AG04450 (cell line): Measurements from ENCODE around the gene RPS6KB2. TPM values are rescaled to one million over a fixed set of nuclear protein-coding genes. Genes with fewer than 3 reads are reported as not detected.
A peak's percentile ranks its signal among the peaks of the same experiment; 100 is the strongest.

Source experiments
- CTCF ChIA-PET: fragments of 300-600, 350-600 bp; formaldehyde crosslinking; extraction: SDS; loops from one replicate; lab custom pipeline; 2022; ENCODE audit warnings: antibody characterized with exemption, inconsistent platforms; lab: Charles Lee
- POLR2A ChIA-PET: fragments of 350-600 bp; formaldehyde crosslinking; extraction: SDS; loops from one replicate; lab custom pipeline; 2021; ENCODE audit warnings: antibody characterized with exemption, inconsistent platforms; lab: Yijun Ruan, JAX
- DNase-seq: peaks from one replicate; pipeline ENCODE4 v3.0.0-alpha.2; 2011; ENCODE audit warnings: low read depth, low spot score
- H3K27ac ChIP-seq: one replicate; pipeline ENCODE4 v1.5.1; 2012; ENCODE audit warnings: low read depth, low read length, control low read depth
- H3K27me3 ChIP-seq: one replicate; pipeline ENCODE4 v1.6.0; 2012; ENCODE audit warnings: low read length; ENCODE audit not compliant: control insufficient read depth, insufficient read depth
- H3K4me3 ChIP-seq: 2 replicates; pipeline ENCODE4 v1.5.1; 2011; ENCODE audit warnings: mild to moderate bottlenecking, low read depth, low read length, control low read depth
- H3K9me3 ChIP-seq: 2 replicates; pipeline ENCODE4 v1.5.1; 2012; ENCODE audit warnings: low read length; ENCODE audit not compliant: control insufficient read depth, insufficient read depth
- polyA plus RNA-seq: library from polyadenylated mRNA; depleted of rRNA; stranded (reverse); fragments of >200 nt; gene quantifications from 2 replicates; pipeline ENCODE4 v1.2.3, GENCODE V29; 2011
- TF ChIP-seq, protein P1 (sequence below): IDR thresholded peaks from 2 replicates; pipeline ENCODE4 v1.5.1; 2011; ENCODE audit warnings: low read depth, low read length, control low read depth, inconsistent platforms

Gene RPS6KB2
- polyA plus RNA-seq, 1 experiment, result 36.0 TPM

DNA sequence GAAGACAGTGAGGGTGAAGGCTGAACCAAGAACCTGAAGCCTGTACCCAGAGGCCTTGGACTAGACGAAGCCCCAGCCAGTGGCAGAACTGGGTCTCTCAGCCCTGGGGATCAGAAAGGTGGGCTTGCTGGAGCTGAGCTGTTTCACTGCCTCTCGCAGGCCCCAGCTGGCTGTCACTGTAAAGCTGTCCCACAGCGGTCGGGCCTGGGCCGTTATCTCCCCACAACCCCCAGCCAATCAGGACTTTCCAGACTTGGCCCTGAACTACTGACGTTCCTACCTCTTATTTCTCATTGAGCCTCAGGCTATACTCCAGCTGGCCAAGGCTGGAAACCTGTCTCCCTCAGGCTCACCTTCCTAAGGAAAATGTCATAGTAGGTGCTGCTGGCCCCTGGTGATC is 30.8 kb upstream of the RPS6KB2 start:
- ChIA-PET CTCF (no interaction called here), POLR2A (no interaction called here)
- Histone ChIP-seq H3K9me3 (peaks cover 3% of the 10 kb centered on the region; the same call in 1 of the 2 replicates), H3K27me3 (no peaks in the 10 kb centered on the region), H3K4me3 (no peak overlapping the region), H3K27ac (no peak overlapping the region)
- TF ChIP-seq, protein P1, sequence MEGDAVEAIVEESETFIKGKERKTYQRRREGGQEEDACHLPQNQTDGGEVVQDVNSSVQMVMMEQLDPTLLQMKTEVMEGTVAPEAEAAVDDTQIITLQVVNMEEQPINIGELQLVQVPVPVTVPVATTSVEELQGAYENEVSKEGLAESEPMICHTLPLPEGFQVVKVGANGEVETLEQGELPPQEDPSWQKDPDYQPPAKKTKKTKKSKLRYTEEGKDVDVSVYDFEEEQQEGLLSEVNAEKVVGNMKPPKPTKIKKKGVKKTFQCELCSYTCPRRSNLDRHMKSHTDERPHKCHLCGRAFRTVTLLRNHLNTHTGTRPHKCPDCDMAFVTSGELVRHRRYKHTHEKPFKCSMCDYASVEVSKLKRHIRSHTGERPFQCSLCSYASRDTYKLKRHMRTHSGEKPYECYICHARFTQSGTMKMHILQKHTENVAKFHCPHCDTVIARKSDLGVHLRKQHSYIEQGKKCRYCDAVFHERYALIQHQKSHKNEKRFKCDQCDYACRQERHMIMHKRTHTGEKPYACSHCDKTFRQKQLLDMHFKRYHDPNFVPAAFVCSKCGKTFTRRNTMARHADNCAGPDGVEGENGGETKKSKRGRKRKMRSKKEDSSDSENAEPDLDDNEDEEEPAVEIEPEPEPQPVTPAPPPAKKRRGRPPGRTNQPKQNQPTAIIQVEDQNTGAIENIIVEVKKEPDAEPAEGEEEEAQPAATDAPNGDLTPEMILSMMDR, result no peak
- DNase-seq, result no peak

- TF ChIP-seq, protein P1, result no peak
- no peak overlapping the region for H3K4me3 ChIP-seq
- ChIA-PET CTCF (no interaction called here), POLR2A (no interaction called here)
- no peaks in the 10 kb centered on the region for H3K27me3 ChIP-seq
- H3K9me3 ChIP-seq, result peaks cover 3% of the 10 kb centered on the region; the same call in 1 of the 2 replicates
- H3K27ac ChIP-seq, result no peak overlapping the region
- no peak for DNase-seq
These were observed 30.2 kb upstream of the RPS6KB2 start for GRCh38 chr11:67397986-67398660.

DNA sequence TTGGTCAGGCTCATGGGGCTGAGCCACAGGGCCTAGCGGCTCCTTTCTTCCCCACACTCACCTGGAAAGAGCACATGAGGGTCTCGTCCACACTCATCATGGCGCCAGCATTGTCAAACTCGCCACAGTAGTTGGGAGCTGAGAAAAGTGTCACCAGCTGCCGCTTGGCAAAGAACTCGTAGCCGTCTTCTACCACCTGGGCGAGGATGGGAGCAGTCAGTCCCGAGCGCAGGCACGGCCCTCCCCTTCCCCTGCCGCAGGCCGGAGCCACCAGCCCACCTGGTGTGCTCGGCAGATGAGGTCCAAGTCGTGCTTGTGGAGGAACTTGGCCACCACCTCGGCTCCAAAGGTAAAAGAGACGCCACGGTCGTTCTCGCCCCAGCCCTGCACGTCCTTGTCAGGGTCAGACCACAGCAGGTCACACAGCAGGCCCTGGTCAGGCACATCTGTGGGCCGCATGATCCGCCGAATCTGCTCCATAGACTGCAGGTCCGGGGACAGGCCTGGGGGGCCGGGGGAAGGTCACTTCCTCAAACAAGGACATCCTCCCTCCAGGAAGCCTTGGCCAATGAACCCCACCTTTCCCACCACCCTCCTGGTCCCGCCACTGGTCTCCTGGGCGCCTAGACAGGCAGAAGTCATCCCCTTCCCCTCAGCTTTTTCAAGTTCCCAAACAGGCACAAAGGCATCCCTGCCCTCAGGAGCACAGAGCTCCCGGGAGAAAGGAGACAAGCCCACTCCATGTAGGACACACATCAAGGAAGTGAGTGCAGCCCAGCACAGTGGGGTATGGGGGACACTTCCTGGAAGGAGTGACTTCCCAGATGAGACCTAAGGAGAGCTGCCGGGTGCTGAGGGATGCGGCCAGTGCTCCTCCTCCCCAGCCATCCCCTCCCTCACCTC is 29.4 kb upstream of the RPS6KB2 start:
- DNase-seq, result no peak
- no peaks in the 10 kb centered on the region for H3K27me3 ChIP-seq
- ChIA-PET POLR2A (no interaction called here), CTCF (no interaction called here)
- 0 out of 2 replicates have a peak overlapping the region, but pooled peaks have one; percentile 2 for H3K4me3 ChIP-seq
- H3K27ac ChIP-seq, result no peak overlapping the region
- TF ChIP-seq, protein P1, result no peak
- peaks cover 3% of the 10 kb centered on the region; the same call in 1 of the 2 replicates for H3K9me3 ChIP-seq

- CTCF ChIA-PET, result interaction anchor here (1.0 to 3.1 kb wide), 7 partner anchors 9 to 68 kb away, joined by 3 to 23 read pairs (median 9); partner anchors contain the start of genes POLD4, RAD9A, RPS6KB2 and TMEM134
- POLR2A ChIA-PET, result interaction anchor here (0.6 to 2.5 kb wide), 3 partner anchors 8 to 28 kb away, joined by 3 to 30 read pairs (median 5); partner anchors contain the start of genes CLCF1, RAD9A and RPS6KB2
- Histone ChIP-seq H3K4me3 (peak overlapping the region; percentile 91), H3K27me3 (no peaks in the 10 kb centered on the region), H3K27ac (no peak overlapping the region), H3K9me3 (peaks cover 3% of the 10 kb centered on the region; the same call in 1 of the 2 replicates)
- TF ChIP-seq, protein P1, result no peak
- DNase-seq, result no peak
These were observed 27.9 kb upstream of the RPS6KB2 start for GRCh38 chr11:67400251-67400941.
